ENCODE data around the gene DISP2. TPM values are rescaled to one million over a fixed set of nuclear protein-coding genes. Genes with fewer than 3 reads are reported as not detected.

DISP2 gene
- total RNA-seq, 1 donor: 0.36 TPM

- Histone ChIP-seq H3K4me3 (ENCODE audit: insufficient read depth, low read length) (no peak overlapping the region), H2AFZ (ENCODE audit: low read length) (no peak overlapping the region), H3K27ac (ENCODE audit: low read depth, low read length) (no peak overlapping the region), H3K9me3 (ENCODE audit: low read depth, low read length) (no peaks in the 10 kb centered on the region), H3K4me2 (ENCODE audit: insufficient read depth, low read length) (no peak overlapping the region), H3K4me1 (ENCODE audit: insufficient read depth, low read length) (peaks cover 14% of the 10 kb centered on the region), H3K36me3 (ENCODE audit: insufficient read depth, low read length) (no peaks in the 10 kb centered on the region), H3K79me2 (ENCODE audit: insufficient read depth, low read length) (no peaks in the 10 kb centered on the region), H4K20me1 (ENCODE audit: insufficient read depth, low read length) (no peaks in the 10 kb centered on the region), H3K27me3 (ENCODE audit: insufficient read depth, low read length) (no peaks in the 10 kb centered on the region)
- peak; percentile 29 for DNase-seq (ENCODE audit: insufficient read length, low spot score, missing footprints)
- TF ChIP-seq CTCF (IDR thresholded peaks at IDR 0.05; ENCODE audit: extremely low read depth, low read depth, low read length): no peak
Measured at GRCh38 chr15:40369474-40369869, 11.5 kb downstream of the DISP2 start.

GRCh38 chr15:40369971-40370370, 12.0 kb downstream of the DISP2 start:
- H3K36me3 ChIP-seq (ENCODE audit: insufficient read depth, low read length): no peaks in the 10 kb centered on the region
- no peak overlapping the region for H2AFZ ChIP-seq (ENCODE audit: low read length)
- no peak for TF ChIP-seq CTCF (IDR thresholded peaks at IDR 0.05; ENCODE audit: extremely low read depth, low read depth, low read length)
- H3K79me2 ChIP-seq (ENCODE audit: insufficient read depth, low read length): no peaks in the 10 kb centered on the region
- no peaks in the 10 kb centered on the region for H3K9me3 ChIP-seq (ENCODE audit: low read depth, low read length)
- H4K20me1 ChIP-seq (ENCODE audit: insufficient read depth, low read length): no peaks in the 10 kb centered on the region
- no peak overlapping the region for H3K4me2 ChIP-seq (ENCODE audit: insufficient read depth, low read length)
- peak; percentile 25 for DNase-seq (ENCODE audit: insufficient read length, low spot score, missing footprints)
- H3K27ac ChIP-seq (ENCODE audit: low read depth, low read length): no peak overlapping the region
- H3K4me1 ChIP-seq (ENCODE audit: insufficient read depth, low read length): peaks cover 14% of the 10 kb centered on the region
- H3K4me3 ChIP-seq (ENCODE audit: insufficient read depth, low read length): no peak overlapping the region
- H3K27me3 ChIP-seq (ENCODE audit: insufficient read depth, low read length): no peaks in the 10 kb centered on the region

GRCh38 chr15:40372981-40373380, 15.0 kb downstream of the DISP2 start:
- H3K27ac ChIP-seq (ENCODE audit: low read depth, low read length): no peak overlapping the region
- no peaks in the 10 kb centered on the region for H3K9me3 ChIP-seq (ENCODE audit: low read depth, low read length)
- H3K4me1 ChIP-seq (ENCODE audit: insufficient read depth, low read length): peaks cover 14% of the 10 kb centered on the region
- peak; percentile 92 for DNase-seq (ENCODE audit: insufficient read length, low spot score, missing footprints)
- H3K79me2 ChIP-seq (ENCODE audit: insufficient read depth, low read length): no peaks in the 10 kb centered on the region
- H3K36me3 ChIP-seq (ENCODE audit: insufficient read depth, low read length): no peaks in the 10 kb centered on the region
- no peaks in the 10 kb centered on the region for H3K27me3 ChIP-seq (ENCODE audit: insufficient read depth, low read length)
- peak overlapping the region; percentile 15 for H2AFZ ChIP-seq (ENCODE audit: low read length)
- no peak for TF ChIP-seq CTCF (IDR thresholded peaks at IDR 0.05; ENCODE audit: extremely low read depth, low read depth, low read length)
- H3K4me3 ChIP-seq (ENCODE audit: insufficient read depth, low read length): no peak overlapping the region
- no peaks in the 10 kb centered on the region for H4K20me1 ChIP-seq (ENCODE audit: insufficient read depth, low read length)
- H3K4me2 ChIP-seq (ENCODE audit: insufficient read depth, low read length): no peak overlapping the region

GRCh38 chr15:40377606-40378005, 19.6 kb downstream of the DISP2 start:
- Histone ChIP-seq H3K27me3 (ENCODE audit: insufficient read depth, low read length) (no peaks in the 10 kb centered on the region), H3K79me2 (ENCODE audit: insufficient read depth, low read length) (no peaks in the 10 kb centered on the region), H4K20me1 (ENCODE audit: insufficient read depth, low read length) (no peaks in the 10 kb centered on the region), H2AFZ (ENCODE audit: low read length) (peak overlapping the region; percentile 2), H3K27ac (ENCODE audit: low read depth, low read length) (no peak overlapping the region), H3K9me3 (ENCODE audit: low read depth, low read length) (no peaks in the 10 kb centered on the region), H3K4me3 (ENCODE audit: insufficient read depth, low read length) (no peak overlapping the region), H3K36me3 (ENCODE audit: insufficient read depth, low read length) (no peaks in the 10 kb centered on the region), H3K4me1 (ENCODE audit: insufficient read depth, low read length) (peaks cover 20% of the 10 kb centered on the region), H3K4me2 (ENCODE audit: insufficient read depth, low read length) (no peak overlapping the region)
- no peak for DNase-seq (ENCODE audit: insufficient read length, low spot score, missing footprints)
- TF ChIP-seq CTCF (IDR thresholded peaks at IDR 0.05; ENCODE audit: extremely low read depth, low read depth, low read length): no peak
